Neural progenitor cell (in vitro differentiated cells): Measurements from ENCODE around the gene GFER. TPM values are rescaled to one million over a fixed set of nuclear protein-coding genes. Genes with fewer than 3 reads are reported as not detected.

Experiments used
- DNase-seq: peaks from one replicate; pipeline ENCODE4 v3.0.0-alpha.2; 2016; ENCODE audit warnings: low spot score
- H2AFZ ChIP-seq: fragments of 200-600 bp; sonication (generic); replicated peaks from 2 replicates; pipeline ENCODE4 v1.6.1; 2016; ENCODE audit warnings: antibody characterized with exemption
- H3F3A ChIP-seq: fragments of 200-600 bp; sonication (generic); 2 replicates; pipeline ENCODE4 v1.6.1; 2016; ENCODE audit warnings: antibody characterized with exemption, low read depth
- H3K27ac ChIP-seq: fragments of 200-600 bp; sonication (generic); 2 replicates; pipeline ENCODE4 v1.5.1; 2016; ENCODE audit warnings: mild to moderate bottlenecking
- H3K27me3 ChIP-seq: fragments of 200-600 bp; sonication (generic); 2 replicates; pipeline ENCODE4 v1.6.1; 2016; ENCODE audit warnings: mild to moderate bottlenecking, moderate library complexity
- H3K36me3 ChIP-seq: fragments of 200-600 bp; sonication (generic); 2 replicates; pipeline ENCODE4 v1.5.1; 2016
- H3K4me1 ChIP-seq: fragments of 200-600 bp; sonication (generic); 2 replicates; pipeline ENCODE4 v1.6.1; 2016; ENCODE audit warnings: mixed run types
- H3K4me2 ChIP-seq: fragments of 200-600 bp; sonication (generic); 2 replicates; pipeline ENCODE4 v1.6.1; 2016
- H3K4me3 ChIP-seq: fragments of 200-600 bp; sonication (generic); 2 replicates; pipeline ENCODE4 v1.5.1; 2016
- H3K79me2 ChIP-seq: fragments of 200-600 bp; sonication (generic); 2 replicates; pipeline ENCODE4 v1.6.1; 2016; ENCODE audit warnings: low read depth
- H3K9ac ChIP-seq: fragments of 200-600 bp; sonication (generic); 2 replicates; pipeline ENCODE4 v1.6.1; 2016
- H3K9me3 ChIP-seq: fragments of 200-600 bp; sonication (generic); 2 replicates; pipeline ENCODE4 v1.5.1; 2016; ENCODE audit warnings: low read depth
- H4K20me1 ChIP-seq: fragments of 200-600 bp; sonication (generic); 2 replicates; pipeline ENCODE4 v1.6.1; 2016; ENCODE audit warnings: low read depth
- H3K27ac Mint-ChIP-seq: 3 replicates; pipeline ENCODE4 v1.8.0; 2021; ENCODE audit warnings: mixed read lengths
- H3K27me3 Mint-ChIP-seq: 2 replicates; pipeline ENCODE4 v1.8.0; 2022; ENCODE audit warnings: low read depth, mild to moderate bottlenecking, inconsistent platforms, moderate library complexity, mixed read lengths; ENCODE audit not compliant: insufficient read depth
- H3K36me3 Mint-ChIP-seq: 3 replicates; pipeline ENCODE4 v1.8.0; 2021; ENCODE audit warnings: mixed read lengths
- H3K4me1 Mint-ChIP-seq: 3 replicates; pipeline ENCODE4 v1.8.0; 2021; ENCODE audit warnings: mixed read lengths
- H3K4me3 Mint-ChIP-seq: 3 replicates; pipeline ENCODE4 v1.8.0; 2021; ENCODE audit warnings: mild to moderate bottlenecking, moderate library complexity, mixed read lengths
- H3K9me3 Mint-ChIP-seq: 3 replicates; pipeline ENCODE4 v1.8.0; 2020; ENCODE audit warnings: mixed read lengths
- EZH2 ChIP-seq: fragments of 200-600 bp; sonication (generic); IDR thresholded peaks from 2 replicates; pipeline ENCODE4 v1.6.1; 2017; ENCODE audit warnings: antibody characterized with exemption, mild to moderate bottlenecking, moderate library complexity
- EZH2phosphoT487 ChIP-seq: fragments of 200-600 bp; sonication (generic); IDR thresholded peaks from 2 replicates; pipeline ENCODE4 v1.6.1; 2017; ENCODE audit warnings: antibody characterized with exemption
- total RNA-seq: library from RNA; depleted of rRNA; stranded (reverse); fragments of >200 nt; gene quantifications from 2 replicates; pipeline ENCODE4 v1.2.3, GENCODE V29; 2015; ENCODE audit warnings: low replicate concordance
- TF ChIP-seq, protein P1 (sequence below): fragments of 200-600 bp; sonication (generic); IDR thresholded peaks from 2 replicates; pipeline ENCODE4 v1.5.1; 2017; ENCODE audit warnings: antibody characterized with exemption, mild to moderate bottlenecking

GFER gene
- total RNA-seq, 1 donor from 2014 or later = 35.1 TPM

DNA sequence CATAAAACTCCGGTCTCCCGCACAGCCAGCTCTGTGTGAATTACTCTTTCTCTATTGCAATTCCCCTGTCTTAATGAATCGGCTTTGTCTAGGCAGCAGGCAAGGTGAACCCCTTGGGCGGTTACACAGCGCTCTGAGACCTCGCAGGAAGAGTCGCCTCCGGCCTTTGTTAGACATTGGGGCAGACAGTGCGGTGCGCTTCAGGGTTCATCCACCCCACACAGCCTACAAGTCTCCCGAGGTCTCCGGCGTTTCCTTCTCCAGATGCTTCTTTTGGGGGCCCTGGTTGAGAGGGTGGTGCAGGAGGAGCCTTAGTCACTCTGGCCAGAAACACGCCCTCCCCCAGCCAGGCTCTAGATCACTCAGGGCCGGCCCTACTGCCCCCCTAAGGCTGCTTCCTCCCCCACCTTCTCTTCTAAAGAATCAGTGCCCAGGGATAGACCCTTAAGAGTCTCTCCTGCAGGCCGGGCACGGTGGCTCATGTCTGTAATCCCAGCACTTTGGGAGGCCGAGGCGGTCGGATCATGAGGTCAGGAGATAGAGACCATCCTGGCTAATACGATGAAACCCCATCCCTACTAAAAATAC, 39.3 kb upstream of the GFER start:
- Histone ChIP-seq H3K36me3 (no peaks in the 10 kb centered on the region), H3K27ac (no peak overlapping the region), H3F3A (peaks cover 9% of the 10 kb centered on the region), H2AFZ (no peak overlapping the region), H3K4me3 (no peak overlapping the region), H3K4me2 (no peak overlapping the region), H3K4me1 (peaks cover 7% of the 10 kb centered on the region), H3K9me3 (no peaks in the 10 kb centered on the region), H3K27me3 (no peaks in the 10 kb centered on the region), H3K79me2 (peaks cover 10% of the 10 kb centered on the region), H3K9ac (no peak overlapping the region), H4K20me1 (no peaks in the 10 kb centered on the region)
- DNase-seq = no peak
- H3K4me3 Mint-ChIP-seq = peak overlapping the region; percentile 92
- H3K4me1 Mint-ChIP-seq = peaks cover 15% of the 10 kb centered on the region
- H3K36me3 Mint-ChIP-seq = no peaks in the 10 kb centered on the region
- H3K9me3 Mint-ChIP-seq = no peaks in the 10 kb centered on the region
- TF ChIP-seq, protein P1, sequence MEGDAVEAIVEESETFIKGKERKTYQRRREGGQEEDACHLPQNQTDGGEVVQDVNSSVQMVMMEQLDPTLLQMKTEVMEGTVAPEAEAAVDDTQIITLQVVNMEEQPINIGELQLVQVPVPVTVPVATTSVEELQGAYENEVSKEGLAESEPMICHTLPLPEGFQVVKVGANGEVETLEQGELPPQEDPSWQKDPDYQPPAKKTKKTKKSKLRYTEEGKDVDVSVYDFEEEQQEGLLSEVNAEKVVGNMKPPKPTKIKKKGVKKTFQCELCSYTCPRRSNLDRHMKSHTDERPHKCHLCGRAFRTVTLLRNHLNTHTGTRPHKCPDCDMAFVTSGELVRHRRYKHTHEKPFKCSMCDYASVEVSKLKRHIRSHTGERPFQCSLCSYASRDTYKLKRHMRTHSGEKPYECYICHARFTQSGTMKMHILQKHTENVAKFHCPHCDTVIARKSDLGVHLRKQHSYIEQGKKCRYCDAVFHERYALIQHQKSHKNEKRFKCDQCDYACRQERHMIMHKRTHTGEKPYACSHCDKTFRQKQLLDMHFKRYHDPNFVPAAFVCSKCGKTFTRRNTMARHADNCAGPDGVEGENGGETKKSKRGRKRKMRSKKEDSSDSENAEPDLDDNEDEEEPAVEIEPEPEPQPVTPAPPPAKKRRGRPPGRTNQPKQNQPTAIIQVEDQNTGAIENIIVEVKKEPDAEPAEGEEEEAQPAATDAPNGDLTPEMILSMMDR = no peak
- TF ChIP-seq EZH2 (no peak), EZH2phosphoT487 (no peak)
- H3K27ac Mint-ChIP-seq = no peak overlapping the region
- peaks cover 2% of the 10 kb centered on the region for H3K27me3 Mint-ChIP-seq

DNA sequence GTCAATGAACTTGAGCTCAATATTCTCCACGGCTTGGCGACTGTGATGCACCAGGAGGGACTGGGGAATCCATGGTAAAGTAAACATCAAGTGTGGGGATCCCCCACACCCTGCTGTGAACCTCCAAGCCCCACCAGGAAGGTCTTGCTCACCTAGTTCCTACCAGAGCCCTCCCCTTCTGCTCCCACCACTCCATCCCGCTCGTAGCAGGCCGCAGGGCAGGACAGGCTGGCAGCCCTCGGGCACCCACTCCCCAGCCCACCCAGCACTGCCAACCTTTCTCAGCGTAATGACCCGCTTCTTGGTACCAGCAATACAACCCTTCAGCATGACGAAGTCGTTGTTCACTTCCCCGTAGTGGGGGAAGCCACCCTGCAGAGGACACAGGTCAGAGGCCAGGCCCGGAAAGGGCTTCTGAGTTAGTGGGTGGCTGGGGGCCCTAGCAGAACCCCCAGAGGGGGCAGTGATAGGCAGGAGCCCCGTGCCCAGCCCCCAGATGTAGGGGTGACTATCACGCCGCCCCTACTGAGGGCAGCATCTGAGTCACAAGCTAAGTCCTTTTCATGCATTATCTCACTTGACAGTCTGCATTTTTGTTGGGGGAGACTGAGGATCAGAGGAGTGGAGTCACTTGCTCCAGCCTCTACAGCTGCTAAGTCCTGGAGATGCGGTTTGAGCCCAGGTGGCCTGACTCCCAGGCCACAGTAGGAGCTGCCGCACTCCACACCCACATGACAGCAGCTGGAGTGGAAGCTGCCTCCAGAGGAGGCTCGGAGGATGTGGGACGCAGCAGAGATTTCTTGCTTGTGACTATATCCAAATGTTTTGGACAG, 38.2 kb upstream of the GFER start:
- no peak for DNase-seq
- Histone ChIP-seq H3K9ac (no peak overlapping the region), H3K27me3 (no peaks in the 10 kb centered on the region), H2AFZ (no peak overlapping the region), H3K4me2 (no peak overlapping the region), H3K4me1 (peaks cover 7% of the 10 kb centered on the region), H3F3A (peaks cover 9% of the 10 kb centered on the region), H3K27ac (no peak overlapping the region), H3K79me2 (peaks cover 10% of the 10 kb centered on the region), H4K20me1 (no peaks in the 10 kb centered on the region), H3K9me3 (no peaks in the 10 kb centered on the region), H3K4me3 (no peak overlapping the region), H3K36me3 (no peaks in the 10 kb centered on the region)
- Mint-ChIP-seq H3K4me3 (no peak overlapping the region), H3K27ac (no peak overlapping the region), H3K4me1 (peaks cover 15% of the 10 kb centered on the region), H3K9me3 (no peaks in the 10 kb centered on the region), H3K36me3 (no peaks in the 10 kb centered on the region), H3K27me3 (peaks cover 2% of the 10 kb centered on the region)
- TF ChIP-seq, protein P1 = no peak
- TF ChIP-seq EZH2 = no peak

DNA sequence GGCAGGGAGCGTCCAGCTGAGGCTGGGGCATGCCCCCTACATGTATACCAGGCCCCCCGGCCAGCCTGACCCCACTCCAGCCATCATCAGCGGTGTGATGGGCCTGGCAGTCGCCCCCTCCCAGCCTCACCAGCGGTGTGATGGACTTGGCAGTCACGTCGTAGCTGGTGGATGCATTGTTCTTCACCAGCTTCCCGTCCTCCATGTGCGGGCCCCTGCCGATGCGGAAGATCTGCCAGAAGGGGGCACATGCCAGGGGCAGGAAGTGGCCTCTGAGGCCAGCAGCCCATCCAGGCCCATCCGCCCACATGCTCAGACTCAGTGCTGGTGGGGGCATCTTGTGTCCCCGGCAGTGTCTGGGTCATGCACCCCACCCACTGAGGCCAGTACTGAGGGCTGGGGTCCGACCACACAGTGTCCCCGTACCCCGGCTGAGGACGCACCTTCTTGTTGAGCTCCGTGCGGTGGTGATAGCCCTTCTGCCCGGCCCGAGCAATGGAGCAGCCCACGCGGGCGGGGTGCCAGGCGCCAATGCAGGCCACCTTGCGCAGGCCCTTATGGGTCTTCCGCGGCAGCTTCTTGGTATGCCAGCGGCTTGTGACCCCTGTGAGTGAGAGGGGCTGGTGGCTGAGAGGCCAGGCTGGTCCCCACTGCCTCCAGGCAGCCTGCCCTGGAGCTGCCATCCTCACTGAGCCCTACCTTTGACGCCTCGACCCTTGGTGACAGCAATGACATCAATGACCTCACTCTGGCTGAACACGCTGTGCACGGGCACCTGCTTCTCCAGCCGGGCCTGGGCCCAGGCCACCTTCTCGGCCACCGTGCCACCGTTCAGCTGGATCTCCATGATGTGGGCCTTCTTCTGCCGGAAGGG, 37.3 kb upstream of the GFER start:
- no peaks in the 10 kb centered on the region for H3K9me3 ChIP-seq
- no peak overlapping the region for H3K27ac ChIP-seq
- no peak overlapping the region for H2AFZ ChIP-seq
- H3K4me1 Mint-ChIP-seq = peaks cover 9% of the 10 kb centered on the region
- no peaks in the 10 kb centered on the region for H3K27me3 ChIP-seq
- H3K9ac ChIP-seq = no peak overlapping the region
- no peaks in the 10 kb centered on the region for H3K36me3 Mint-ChIP-seq
- no peaks in the 10 kb centered on the region for H3K9me3 Mint-ChIP-seq
- no peaks in the 10 kb centered on the region for H3K36me3 ChIP-seq
- peaks cover 7% of the 10 kb centered on the region for H3K4me1 ChIP-seq
- H3K4me3 ChIP-seq = no peak overlapping the region
- H4K20me1 ChIP-seq = no peaks in the 10 kb centered on the region
- H3K4me2 ChIP-seq = no peak overlapping the region
- DNase-seq = no peak
- no peak overlapping the region for H3K27ac Mint-ChIP-seq
- H3K4me3 Mint-ChIP-seq = no peak overlapping the region
- peaks cover 2% of the 10 kb centered on the region for H3K27me3 Mint-ChIP-seq
- peaks cover 9% of the 10 kb centered on the region for H3F3A ChIP-seq
- H3K79me2 ChIP-seq = peaks cover 10% of the 10 kb centered on the region
- TF ChIP-seq, protein P1 = no peak
- TF ChIP-seq EZH2phosphoT487 (no peak), EZH2 (no peak)
